GM12873 (cell line): Measurements from ENCODE around the gene LHPP.
A peak's percentile ranks its signal among the peaks of the same experiment; 100 is the strongest.

Experiments
- TF ChIP-seq, protein P1 (sequence below): IDR thresholded peaks from 2 replicates; pipeline ENCODE4 v1.5.1; 2012; ENCODE audit warnings: low read depth, mild to moderate bottlenecking, moderate library complexity, low read length, control low read depth; ENCODE audit not compliant: insufficient read depth; ENCODE audit errors: missing control alignments

Gene LHPP, protein sequence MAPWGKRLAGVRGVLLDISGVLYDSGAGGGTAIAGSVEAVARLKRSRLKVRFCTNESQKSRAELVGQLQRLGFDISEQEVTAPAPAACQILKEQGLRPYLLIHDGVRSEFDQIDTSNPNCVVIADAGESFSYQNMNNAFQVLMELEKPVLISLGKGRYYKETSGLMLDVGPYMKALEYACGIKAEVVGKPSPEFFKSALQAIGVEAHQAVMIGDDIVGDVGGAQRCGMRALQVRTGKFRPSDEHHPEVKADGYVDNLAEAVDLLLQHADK

DNA sequence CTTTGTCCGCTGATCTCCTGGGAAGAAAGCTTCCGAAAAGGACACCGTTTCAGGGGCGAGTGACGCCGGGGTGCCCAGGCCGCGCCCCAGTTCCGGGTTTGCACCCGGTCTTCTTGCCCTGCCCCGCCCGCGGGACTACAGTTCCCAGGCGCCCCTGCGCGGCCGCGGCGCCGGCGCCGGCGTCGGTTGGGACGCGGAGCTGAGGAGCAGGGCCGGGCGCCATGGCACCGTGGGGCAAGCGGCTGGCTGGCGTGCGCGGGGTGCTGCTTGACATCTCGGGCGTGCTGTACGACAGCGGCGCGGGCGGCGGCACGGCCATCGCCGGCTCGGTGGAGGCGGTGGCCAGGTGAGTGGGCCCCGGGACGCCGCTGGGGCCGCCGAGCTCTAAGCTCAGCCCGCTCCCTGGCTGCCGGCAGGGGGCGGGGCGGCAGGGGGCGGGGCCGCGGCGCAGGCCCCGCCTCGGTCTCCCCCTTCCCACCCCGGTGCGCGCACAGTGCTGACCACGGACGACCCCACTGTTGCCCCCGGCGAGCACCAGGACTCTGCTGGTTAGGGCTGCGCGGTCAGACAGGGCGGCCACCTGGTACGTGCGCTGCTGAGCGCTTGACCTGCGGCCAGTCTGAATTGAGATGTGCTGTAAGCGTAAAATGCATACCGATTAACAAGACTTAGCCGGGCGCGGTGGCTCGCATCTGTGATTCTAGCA is at the start of gene LHPP:
Gene LHPP (plus strand): TSS at position 182 of the 706 bp plus-strand sequence. CDS start 40 bp downstream, at position 222.
- TF ChIP-seq, protein P1, sequence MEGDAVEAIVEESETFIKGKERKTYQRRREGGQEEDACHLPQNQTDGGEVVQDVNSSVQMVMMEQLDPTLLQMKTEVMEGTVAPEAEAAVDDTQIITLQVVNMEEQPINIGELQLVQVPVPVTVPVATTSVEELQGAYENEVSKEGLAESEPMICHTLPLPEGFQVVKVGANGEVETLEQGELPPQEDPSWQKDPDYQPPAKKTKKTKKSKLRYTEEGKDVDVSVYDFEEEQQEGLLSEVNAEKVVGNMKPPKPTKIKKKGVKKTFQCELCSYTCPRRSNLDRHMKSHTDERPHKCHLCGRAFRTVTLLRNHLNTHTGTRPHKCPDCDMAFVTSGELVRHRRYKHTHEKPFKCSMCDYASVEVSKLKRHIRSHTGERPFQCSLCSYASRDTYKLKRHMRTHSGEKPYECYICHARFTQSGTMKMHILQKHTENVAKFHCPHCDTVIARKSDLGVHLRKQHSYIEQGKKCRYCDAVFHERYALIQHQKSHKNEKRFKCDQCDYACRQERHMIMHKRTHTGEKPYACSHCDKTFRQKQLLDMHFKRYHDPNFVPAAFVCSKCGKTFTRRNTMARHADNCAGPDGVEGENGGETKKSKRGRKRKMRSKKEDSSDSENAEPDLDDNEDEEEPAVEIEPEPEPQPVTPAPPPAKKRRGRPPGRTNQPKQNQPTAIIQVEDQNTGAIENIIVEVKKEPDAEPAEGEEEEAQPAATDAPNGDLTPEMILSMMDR = peak; percentile 19

DNA sequence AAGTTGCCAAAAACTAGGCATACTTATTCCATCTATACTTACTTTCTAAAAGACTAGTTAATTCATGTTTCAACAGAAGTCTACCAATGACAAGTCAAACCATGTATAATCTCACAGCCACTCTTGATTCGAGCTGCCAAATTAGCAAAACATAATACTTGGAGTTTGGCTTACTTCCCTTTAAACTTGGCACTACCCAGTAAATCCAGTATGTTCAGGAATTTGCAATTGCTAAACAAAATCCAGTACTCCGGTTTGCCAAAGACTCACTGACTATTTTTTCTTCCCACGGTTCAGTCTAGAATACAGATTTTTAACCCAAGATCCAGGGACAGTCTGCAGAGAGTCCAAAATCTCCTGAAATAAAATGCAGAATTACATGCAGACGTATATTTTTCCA is 47.5 kb upstream of the LHPP start:
- TF ChIP-seq, protein P1 = no peak

DNA sequence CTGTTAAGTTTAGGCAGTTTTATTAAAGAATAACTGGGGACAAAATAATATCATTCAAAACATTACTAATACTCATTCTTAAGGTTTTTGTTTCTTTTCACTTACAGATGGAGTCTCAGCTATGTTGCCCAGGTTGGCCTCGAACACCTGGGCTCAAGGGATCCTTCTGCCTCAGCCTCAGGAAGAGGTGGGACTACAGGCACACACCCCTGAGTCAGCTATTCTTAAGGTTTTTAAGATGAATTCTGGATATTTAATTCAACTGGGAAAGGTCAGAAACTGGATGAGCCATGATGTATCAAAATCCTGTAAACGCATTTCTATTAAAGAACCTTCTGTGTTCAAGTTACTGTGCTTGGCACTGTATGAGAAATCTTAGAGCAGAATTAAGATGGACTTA is 46.4 kb upstream of the LHPP start:
- TF ChIP-seq, protein P1 = no peak

DNA sequence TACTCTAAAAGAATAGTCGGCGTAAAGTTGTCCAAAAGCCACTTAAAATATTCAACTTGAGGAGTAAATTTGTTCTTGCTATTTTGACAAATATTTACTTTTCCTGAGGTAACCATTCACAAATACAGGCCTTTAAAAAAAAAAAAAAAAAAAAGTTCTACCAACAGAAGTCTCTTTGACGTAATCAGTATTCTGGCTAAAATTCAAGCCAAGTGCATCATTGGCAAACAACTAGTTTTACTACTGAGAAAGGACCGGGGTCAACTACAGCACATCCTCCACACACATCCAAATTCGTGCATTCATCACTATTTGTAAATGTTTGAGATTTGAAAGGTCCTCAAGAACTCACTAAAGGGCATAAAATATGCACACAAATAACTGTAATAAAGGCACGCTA is 44.9 kb upstream of the LHPP start:
- TF ChIP-seq, protein P1 = no peak

DNA sequence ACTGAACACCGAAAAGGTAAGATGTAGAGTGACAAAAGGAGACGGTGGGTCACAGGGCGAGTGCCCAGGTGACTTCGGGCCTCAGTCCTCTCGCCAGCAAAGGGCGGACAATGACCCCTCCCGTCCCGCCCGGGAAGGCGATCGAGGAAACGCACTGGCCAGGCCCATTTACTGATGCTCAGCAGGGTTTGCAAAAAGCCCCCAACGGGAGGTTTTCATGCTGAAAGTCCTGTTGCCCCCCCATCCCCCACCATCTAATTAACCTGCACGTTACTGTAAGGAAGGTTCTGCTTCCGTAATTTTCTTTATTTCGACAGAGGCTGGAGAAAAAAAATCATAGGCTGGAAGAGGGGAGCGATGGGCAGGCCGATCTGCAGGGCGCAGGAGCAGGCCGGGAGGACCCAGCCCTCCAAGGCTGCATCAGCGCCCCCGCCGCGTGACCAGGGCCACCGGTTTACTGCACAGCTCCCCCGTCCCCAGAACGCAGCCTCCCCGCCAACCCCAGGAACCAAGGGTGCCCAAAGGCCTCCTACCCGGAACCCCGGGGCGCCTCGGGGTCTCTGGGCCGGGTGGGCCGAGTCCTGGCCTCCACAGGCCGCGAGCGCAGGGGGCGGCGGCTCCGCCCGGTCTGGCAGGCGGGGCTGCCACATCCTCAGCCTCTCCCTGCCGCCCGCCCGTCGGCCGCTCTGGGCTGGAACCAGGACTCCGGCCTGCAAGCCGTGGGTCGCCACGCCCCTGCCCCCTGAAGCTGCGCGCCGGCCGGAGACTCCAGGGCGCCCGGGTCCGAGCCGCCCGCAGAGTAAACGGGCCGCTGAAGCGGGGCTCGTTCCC is 43.5 kb upstream of the LHPP start:
- TF ChIP-seq, protein P1 = peak; percentile 4

DNA sequence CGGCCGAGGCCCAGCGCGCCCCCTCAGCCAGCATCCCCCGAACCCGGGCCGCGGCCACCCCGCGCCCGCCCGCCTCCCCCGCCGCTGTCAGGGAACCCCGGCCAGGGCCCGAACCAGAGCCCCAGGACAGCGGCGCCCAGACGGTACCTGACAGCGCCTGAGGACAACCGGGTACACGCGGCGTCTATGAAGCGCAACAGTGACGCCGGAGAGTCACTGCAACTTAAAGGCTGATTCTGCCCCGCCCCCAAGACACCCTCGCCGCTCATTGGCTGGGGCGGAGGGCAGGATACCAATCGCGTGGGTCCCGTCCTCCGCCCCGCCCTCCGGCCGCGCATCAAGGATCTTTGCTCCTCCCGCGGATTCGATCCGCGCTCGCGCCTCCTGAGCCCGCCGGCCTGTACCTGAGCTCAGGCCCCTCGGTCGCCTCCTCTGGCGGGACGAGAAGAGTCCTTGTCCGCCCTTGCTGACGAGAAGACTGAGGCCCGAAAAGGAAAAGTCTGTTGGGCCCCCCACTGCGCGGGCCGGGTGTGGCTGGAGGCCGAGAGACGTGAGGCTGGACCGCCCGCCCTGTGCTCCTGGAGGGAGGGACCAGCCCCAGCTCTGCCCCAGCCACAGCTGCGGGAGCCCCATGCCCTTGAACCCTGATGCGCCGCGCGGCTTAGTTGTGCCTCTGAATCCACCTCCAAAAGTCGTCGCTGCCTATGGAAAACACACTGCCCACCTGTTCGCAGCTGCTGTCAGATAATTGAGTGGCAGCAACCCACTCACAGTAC is 42.7 kb upstream of the LHPP start, which contains the start of gene OAT:
Gene OAT (minus strand): TSS at position 198 of the 776 bp plus-strand sequence. CDS start 6,752 bp downstream, outside the sequence.
- TF ChIP-seq, protein P1 = no peak

DNA sequence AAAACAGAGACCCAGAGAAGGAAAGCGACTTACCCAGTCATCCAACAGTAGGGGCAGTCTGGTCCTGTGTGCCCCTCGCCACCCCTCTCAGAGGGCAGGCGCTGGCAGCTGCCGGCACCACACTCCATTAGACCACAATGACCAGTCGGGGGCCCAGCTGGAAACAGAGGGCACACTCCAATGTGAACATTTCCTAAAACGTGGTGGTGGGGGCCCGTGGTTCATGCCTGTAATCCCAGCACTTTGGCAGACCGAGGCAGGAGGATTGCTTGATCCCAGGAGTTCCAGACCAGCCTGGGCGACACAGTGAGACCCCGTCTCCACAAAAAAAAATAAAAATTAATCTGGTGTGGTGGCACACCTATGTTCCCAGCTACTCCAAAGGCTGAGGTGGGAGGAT is 42.0 kb upstream of the LHPP start:
- TF ChIP-seq, protein P1 = no peak
